Upper lobe of left lung (tissue), 4 donors: Measurements from ENCODE around the gene SLC52A1.

Experiments
- EP300 ChIP-seq, 4 donors: sonication (generic); formaldehyde crosslinking; IDR thresholded peaks; one replicate each; pipeline ENCODE4 v1.5.1; 2017; ENCODE audit warnings: antibody characterized with exemption in 4 of 4, control low read depth in 2 of 4
- POLR2A ChIP-seq, 4 donors: fragments of 450-650 bp; IDR thresholded peaks; one replicate each; pipeline ENCODE4 v1.5.1; 2016 to 2017; ENCODE audit warnings: antibody characterized with exemption in 4 of 4, mild to moderate bottlenecking in 2 of 4
- POLR2AphosphoS5 ChIP-seq, 2 donors: sonication (generic); formaldehyde crosslinking; IDR thresholded peaks; one replicate each; pipeline ENCODE4 v1.5.1; 2017; ENCODE audit warnings: antibody characterized with exemption in 2 of 2
- TF ChIP-seq, protein P1 (sequence below), 6 experiments: fragments of 450-650 bp in 4 of 6; fragments of 200-600 bp in 2 of 6; sonication (generic) in 2 of 6; IDR thresholded peaks; one replicate each; pipeline ENCODE4 v1.5.1; 2016 to 2019; ENCODE audit warnings: antibody characterized with exemption in 6 of 6

DNA sequence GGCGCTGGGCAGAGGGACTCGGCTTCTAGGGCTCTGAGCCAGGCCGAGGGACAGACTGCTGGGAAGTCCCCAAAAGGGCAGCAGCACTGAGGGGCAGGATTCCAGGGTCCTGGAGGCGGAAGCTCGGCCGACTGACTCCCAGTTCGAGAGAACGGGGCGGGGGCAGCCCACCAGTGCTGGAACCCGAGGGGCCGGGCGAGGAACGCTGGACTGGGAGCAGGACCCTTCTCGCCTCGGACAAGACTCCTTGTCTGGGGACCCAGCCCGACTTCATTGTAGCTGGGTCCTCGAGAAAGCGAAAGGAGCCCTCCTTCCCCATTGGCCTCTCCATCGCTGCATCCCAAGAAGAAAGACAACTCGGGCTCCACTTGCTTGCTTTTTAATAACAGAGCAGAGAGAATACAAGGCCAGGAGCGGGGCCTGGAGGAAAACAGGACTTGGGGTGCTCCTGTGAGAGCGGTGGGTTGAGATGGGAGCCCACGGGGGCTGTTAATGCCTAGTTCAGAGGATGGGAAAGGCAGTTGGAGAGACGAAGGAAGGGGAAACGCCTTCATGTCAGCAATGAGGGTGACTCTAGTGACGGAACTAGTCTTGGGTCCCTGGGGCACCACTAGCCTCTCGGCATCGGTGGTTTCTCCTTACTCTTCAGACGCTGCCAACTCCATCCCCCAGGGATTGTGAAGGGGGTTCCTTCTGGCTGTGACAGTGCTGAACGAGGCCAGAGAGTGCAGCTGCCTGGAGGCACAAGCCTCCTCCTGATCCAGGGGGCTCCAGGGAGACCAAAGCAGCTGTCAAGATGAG, 47.3 kb downstream of the SLC52A1 start:
- TF ChIP-seq EP300 (IDR thresholded peaks at IDR 0.05) (no peak), POLR2AphosphoS5 (IDR thresholded peaks at IDR 0.05) (no peak), POLR2A (IDR thresholded peaks at IDR 0.05) (peak in 1 of 4 donors; percentile 20)
- TF ChIP-seq, protein P1, sequence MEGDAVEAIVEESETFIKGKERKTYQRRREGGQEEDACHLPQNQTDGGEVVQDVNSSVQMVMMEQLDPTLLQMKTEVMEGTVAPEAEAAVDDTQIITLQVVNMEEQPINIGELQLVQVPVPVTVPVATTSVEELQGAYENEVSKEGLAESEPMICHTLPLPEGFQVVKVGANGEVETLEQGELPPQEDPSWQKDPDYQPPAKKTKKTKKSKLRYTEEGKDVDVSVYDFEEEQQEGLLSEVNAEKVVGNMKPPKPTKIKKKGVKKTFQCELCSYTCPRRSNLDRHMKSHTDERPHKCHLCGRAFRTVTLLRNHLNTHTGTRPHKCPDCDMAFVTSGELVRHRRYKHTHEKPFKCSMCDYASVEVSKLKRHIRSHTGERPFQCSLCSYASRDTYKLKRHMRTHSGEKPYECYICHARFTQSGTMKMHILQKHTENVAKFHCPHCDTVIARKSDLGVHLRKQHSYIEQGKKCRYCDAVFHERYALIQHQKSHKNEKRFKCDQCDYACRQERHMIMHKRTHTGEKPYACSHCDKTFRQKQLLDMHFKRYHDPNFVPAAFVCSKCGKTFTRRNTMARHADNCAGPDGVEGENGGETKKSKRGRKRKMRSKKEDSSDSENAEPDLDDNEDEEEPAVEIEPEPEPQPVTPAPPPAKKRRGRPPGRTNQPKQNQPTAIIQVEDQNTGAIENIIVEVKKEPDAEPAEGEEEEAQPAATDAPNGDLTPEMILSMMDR (IDR thresholded peaks at IDR 0.05): no peak
